ENCODE data around the gene TSHZ2.

TSHZ2 gene

GRCh38 chr20:53183181-53183580, 211.0 kb downstream of the TSHZ2 start:
- no peak for TF ChIP-seq CTCF (IDR thresholded peaks at IDR 0.05; ENCODE audit: low read depth, low read length)
- no peak for DNase-seq (ENCODE audit: extremely low read depth, low read depth)

GRCh38 chr20:53186635-53187034, 214.5 kb downstream of the TSHZ2 start:
- no peak for DNase-seq (ENCODE audit: extremely low read depth, low read depth)
- no peak for TF ChIP-seq CTCF (IDR thresholded peaks at IDR 0.05; ENCODE audit: low read depth, low read length)

GRCh38 chr20:53187392-53188068, 215.4 kb downstream of the TSHZ2 start:
- no peak for DNase-seq (ENCODE audit: extremely low read depth, low read depth)
- TF ChIP-seq CTCF (IDR thresholded peaks at IDR 0.05; ENCODE audit: low read depth, low read length) = no peak

- no peak for DNase-seq (ENCODE audit: extremely low read depth, low read depth)
- TF ChIP-seq CTCF (IDR thresholded peaks at IDR 0.05; ENCODE audit: low read depth, low read length) = no peak
These were observed 218.1 kb downstream of the TSHZ2 start for GRCh38 chr20:53190225-53190624.

- TF ChIP-seq CTCF (IDR thresholded peaks at IDR 0.05; ENCODE audit: low read depth, low read length) = no peak
- DNase-seq (ENCODE audit: extremely low read depth, low read depth) = no peak
These were observed 219.8 kb downstream of the TSHZ2 start for GRCh38 chr20:53191957-53192356.

GRCh38 chr20:53194306-53195290, 222.4 kb downstream of the TSHZ2 start:
- no peak for DNase-seq (ENCODE audit: extremely low read depth, low read depth)
- no peak for TF ChIP-seq CTCF (IDR thresholded peaks at IDR 0.05; ENCODE audit: low read depth, low read length)
